A673 (cell line): ENCODE data around the gene SRGAP2B. TPM values are rescaled to one million over a fixed set of nuclear protein-coding genes. Genes with fewer than 3 reads are reported as not detected.
"Not testable (repeated sequence)": the region's sequence is repeated elsewhere in the genome, so short reads cannot be mapped to it uniquely, and the experiment has no call there.

ENCODE experiments used
- BruUV-seq: library from RNA; stranded (reverse); fragments of 400-500 nt; replicated peaks from 2 replicates; lab custom pipeline; 2021; lab: Mats Ljungman, UMichigan
- CTCF ChIA-PET: fragments of 300-600 bp; sonication (Branson Sonifier 250); formaldehyde crosslinking; loops from one replicate; lab custom pipeline; 2022; ENCODE audit warnings: antibody characterized with exemption; lab: Charles Lee
- POLR2A ChIA-PET: fragments of 300-600 bp; sonication (Branson Sonifier 250); formaldehyde crosslinking; loops from one replicate; lab custom pipeline; 2022; ENCODE audit warnings: antibody characterized with exemption; ENCODE audit not compliant: low non-redundant PET; lab: Charles Lee
- DNase-seq: peaks from one replicate; pipeline ENCODE4 v3.0.0-alpha.2; 2015; ENCODE audit warnings: low spot score
- H3K27ac ChIP-seq: fragments of 200-600 bp; sonication (generic); 2 replicates; pipeline ENCODE4 v1.5.1; 2016; ENCODE audit warnings: mixed run types, low read depth, mild to moderate bottlenecking, mixed read lengths, antibody characterized with exemption, low read length; ENCODE audit not compliant: poor library complexity, severe bottlenecking
- H3K27me3 ChIP-seq: fragments of 200-600 bp; sonication (generic); replicated peaks from 2 replicates; pipeline ENCODE4 v1.6.1; 2017; ENCODE audit warnings: mixed run types, low read depth, mild to moderate bottlenecking, mixed read lengths, antibody characterized with exemption, low read length; ENCODE audit not compliant: insufficient read depth, poor library complexity
- H3K36me3 ChIP-seq: fragments of 200-600 bp; sonication (generic); 2 replicates; pipeline ENCODE4 v1.6.1; 2016; ENCODE audit warnings: mixed run types, mild to moderate bottlenecking, mixed read lengths, antibody characterized with exemption, low read length; ENCODE audit not compliant: insufficient read depth, poor library complexity, severe bottlenecking
- H3K4me1 ChIP-seq: fragments of 200-600 bp; sonication (generic); 2 replicates; pipeline ENCODE4 v1.6.1; 2017; ENCODE audit warnings: mixed run types, mild to moderate bottlenecking, mixed read lengths, antibody characterized with exemption, low read length; ENCODE audit not compliant: insufficient read depth, poor library complexity, severe bottlenecking
- H3K4me3 ChIP-seq: fragments of 200-600 bp; sonication (generic); 2 replicates; pipeline ENCODE4 v1.5.1; 2016; ENCODE audit warnings: low read depth, mixed run types, mild to moderate bottlenecking, mixed read lengths, low read length; ENCODE audit not compliant: poor library complexity, severe bottlenecking
- H3K9me3 ChIP-seq: fragments of 200-600 bp; sonication (generic); 2 replicates; pipeline ENCODE4 v1.6.1; 2016; ENCODE audit warnings: mixed run types, low read depth, mild to moderate bottlenecking, mixed read lengths, antibody characterized with exemption, low read length; ENCODE audit not compliant: poor library complexity, severe bottlenecking
- intact Hi-C: fragments of 100-400 bp; cut with micrococcal nuclease; formaldehyde crosslinking; loops from one replicate; pipeline ENCODE4 v1.10.0; 2022; ENCODE audit not compliant: unreplicated experiment
- total RNA-seq: library from RNA; stranded (reverse); gene quantifications from 2 replicates; pipeline ENCODE4 v1.2.3, GENCODE V29; 2021

The SRGAP2B gene
- total RNA-seq, 1 experiment from 2014 or later: 72.9 TPM

DNA sequence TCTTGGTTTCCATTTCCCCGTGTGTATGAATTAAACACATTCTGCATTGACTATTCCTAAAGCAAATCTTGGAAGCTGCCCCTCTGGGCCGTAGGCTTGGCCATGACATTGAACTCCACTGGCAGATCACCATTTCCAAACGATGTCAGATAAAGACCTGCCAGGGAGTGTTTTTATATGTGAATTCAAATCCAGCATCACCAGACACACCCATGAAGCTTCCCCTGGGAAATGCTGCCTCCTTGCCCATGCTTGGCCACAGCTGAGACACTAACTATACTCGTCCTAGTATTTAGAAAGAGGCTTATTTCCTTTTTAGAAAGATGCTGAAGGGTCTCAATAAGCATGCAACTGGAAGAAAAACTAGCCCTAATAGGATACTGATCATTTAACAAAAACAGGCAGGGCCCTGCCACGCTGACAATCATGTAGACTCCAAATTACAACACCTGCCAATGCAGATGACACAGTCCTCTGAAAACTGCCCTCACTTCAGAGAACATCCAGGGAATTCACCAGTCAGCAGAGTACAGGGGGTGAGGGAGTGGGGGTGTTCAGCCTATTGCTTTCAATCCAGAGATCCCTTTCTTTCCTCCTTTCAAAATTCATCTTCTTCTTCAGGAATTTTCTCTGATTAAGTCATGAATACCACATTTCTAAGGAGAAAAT, 94.9 kb downstream of the SRGAP2B start:
- BruUV-seq, DNase-seq, H3K27me3 ChIP-seq, intact Hi-C loops, CTCF ChIA-PET, H3K9me3 ChIP-seq, POLR2A ChIA-PET, H3K27ac ChIP-seq, H3K4me1 ChIP-seq, H3K36me3 ChIP-seq, H3K4me3 ChIP-seq: not testable (repeated sequence)

DNA sequence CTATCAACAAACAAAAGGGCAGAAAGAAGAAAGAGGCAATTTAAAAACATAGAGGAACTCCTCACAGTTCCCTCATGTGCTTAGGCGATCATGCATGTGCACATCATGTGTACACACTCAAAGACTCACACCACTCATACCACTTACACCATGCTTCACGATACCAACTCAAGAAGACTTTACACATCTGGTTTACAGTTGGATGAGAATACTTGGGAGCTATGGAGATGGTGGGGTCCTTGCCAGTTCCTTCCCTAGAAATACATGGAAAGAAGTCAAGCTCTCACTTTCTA, 96.2 kb downstream of the SRGAP2B start:
- H3K36me3 ChIP-seq, H3K4me1 ChIP-seq, BruUV-seq, H3K4me3 ChIP-seq, H3K9me3 ChIP-seq, DNase-seq, CTCF ChIA-PET, intact Hi-C loops, H3K27ac ChIP-seq, H3K27me3 ChIP-seq, POLR2A ChIA-PET: not testable (repeated sequence)

DNA sequence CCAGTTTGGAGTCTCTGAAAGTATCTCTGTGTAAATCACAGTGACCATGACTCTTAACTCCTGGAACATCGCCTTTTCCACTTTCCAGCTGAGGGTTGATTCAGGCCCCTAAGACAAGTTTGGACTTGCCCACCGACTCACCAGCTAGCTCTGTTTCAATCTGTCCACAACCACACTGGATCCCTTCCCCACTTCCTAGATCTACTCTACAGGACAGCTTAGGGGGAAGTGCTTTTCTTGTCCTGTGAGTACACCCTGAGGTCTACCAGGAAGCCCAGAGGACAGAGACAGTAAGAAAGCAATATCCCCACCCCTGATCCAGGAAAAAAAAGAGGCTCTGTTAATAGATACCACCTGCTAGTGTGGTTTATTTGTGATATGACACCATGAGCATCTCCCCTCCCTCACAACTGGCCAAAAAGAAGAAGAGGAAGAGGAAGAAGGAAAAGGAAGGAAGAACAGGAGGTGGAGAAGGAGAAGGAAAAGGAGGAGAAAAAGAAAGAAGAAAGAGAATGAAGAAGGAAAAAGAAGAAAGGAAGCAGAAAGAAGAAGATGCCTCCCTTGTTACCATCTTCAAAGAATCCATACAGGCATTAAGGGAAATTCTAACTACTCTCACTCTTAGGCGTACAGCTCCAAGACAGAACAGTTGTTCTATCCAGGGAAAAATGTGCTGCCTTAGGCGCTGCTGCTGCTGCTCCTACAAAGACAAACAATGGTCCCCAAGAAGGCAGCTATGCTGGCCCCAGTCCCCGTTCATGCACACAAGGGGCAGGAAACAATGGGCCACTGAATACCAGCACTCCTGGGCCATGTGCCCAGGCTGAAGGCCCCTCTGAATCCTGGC, 96.8 kb downstream of the SRGAP2B start:
- DNase-seq, POLR2A ChIA-PET, BruUV-seq, H3K27ac ChIP-seq, CTCF ChIA-PET, H3K36me3 ChIP-seq, H3K27me3 ChIP-seq, H3K4me1 ChIP-seq, H3K4me3 ChIP-seq, intact Hi-C loops, H3K9me3 ChIP-seq: not testable (repeated sequence)

- H3K9me3 ChIP-seq, H3K4me1 ChIP-seq, H3K27ac ChIP-seq, CTCF ChIA-PET, DNase-seq, intact Hi-C loops, H3K4me3 ChIP-seq, H3K36me3 ChIP-seq, BruUV-seq, POLR2A ChIA-PET, H3K27me3 ChIP-seq: not testable (repeated sequence)
Measured at GRCh38 chr1:144995833-144996410, 99.2 kb downstream of the SRGAP2B start.

DNA sequence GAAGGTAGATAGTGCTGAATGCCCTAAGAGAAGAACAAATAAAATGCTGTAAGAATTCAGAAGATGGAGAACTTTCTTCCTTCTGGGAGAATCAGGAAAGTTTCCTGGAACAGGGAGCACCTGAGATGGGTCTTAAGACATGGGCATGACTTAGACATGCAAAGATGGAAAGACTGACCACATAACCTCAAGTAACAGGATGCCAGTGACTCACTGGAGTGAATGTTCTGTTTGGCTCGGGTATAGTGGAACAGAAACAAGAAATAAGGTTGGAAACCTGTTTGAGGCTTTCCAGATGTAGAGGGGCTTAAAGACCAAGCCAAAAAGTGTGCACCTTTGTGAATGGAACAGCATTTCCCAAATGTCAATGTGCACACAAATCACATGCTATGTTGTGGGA, 102.2 kb downstream of the SRGAP2B start:
- intact Hi-C loops: not testable (repeated sequence)

GRCh38 chr1:144990611-144991010, 104.5 kb downstream of the SRGAP2B start:
- DNase-seq, intact Hi-C loops, H3K27me3 ChIP-seq, H3K9me3 ChIP-seq, CTCF ChIA-PET, H3K27ac ChIP-seq, POLR2A ChIA-PET, BruUV-seq, H3K4me1 ChIP-seq, H3K36me3 ChIP-seq, H3K4me3 ChIP-seq: not testable (repeated sequence)

More for the DNA sequence above, 102.2 kb downstream of the SRGAP2B start:
- H3K4me3 ChIP-seq, CTCF ChIA-PET, DNase-seq, H3K27me3 ChIP-seq, H3K4me1 ChIP-seq, H3K9me3 ChIP-seq, H3K27ac ChIP-seq, POLR2A ChIA-PET, BruUV-seq, H3K36me3 ChIP-seq: not testable (repeated sequence)

DNA sequence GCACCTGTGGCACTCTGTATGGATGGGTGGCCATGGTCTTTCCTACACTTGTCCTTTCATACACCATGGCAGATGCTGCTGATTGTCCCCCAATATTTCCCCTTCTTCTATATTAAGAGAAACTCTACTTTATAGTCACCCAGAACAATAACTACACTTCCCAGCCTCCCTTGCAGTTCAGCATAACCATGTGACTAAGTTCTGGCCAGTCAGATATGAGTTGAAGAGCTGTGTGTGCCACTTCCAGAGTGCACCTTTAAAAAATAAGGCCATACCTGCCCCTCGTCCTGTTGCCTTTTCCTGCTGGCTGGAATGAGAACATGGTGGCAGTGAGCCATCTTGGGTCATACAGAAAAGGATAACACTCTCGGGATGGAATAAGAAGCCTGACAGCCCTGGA, 108.0 kb downstream of the SRGAP2B start:
- DNase-seq, POLR2A ChIA-PET, intact Hi-C loops, H3K27ac ChIP-seq, H3K9me3 ChIP-seq, CTCF ChIA-PET, H3K36me3 ChIP-seq, H3K4me3 ChIP-seq, BruUV-seq, H3K4me1 ChIP-seq, H3K27me3 ChIP-seq: not testable (repeated sequence)
